Left lung (tissue), 10 donors: ENCODE measurements around the gene SHTN1. TPM values are rescaled to one million over a fixed set of nuclear protein-coding genes. Genes with fewer than 3 reads are reported as not detected.

ENCODE experiments used
- ATAC-seq: fragments of 200-7000 bp; cut with Tn5 transposase; one replicate; pipeline ENCODE4 v1.9.1; 2020; ENCODE audit warnings: moderate library complexity
- DNase-seq, 4 donors: peaks; one replicate each; pipeline ENCODE4 v3.0.0-alpha.2; 2013 to 2020
- H3K27ac ChIP-seq, 2 donors: fragments of 200-600 bp; sonication (generic) in 1 of 2; one replicate each; pipeline versions ENCODE4 v1.5.0 to v1.8.0; 2020 to 2021
- H3K27me3 ChIP-seq, 2 donors: fragments of 200-600 bp; sonication (generic) in 1 of 2; one replicate each; pipeline versions ENCODE4 v1.5.0 to v1.8.0; 2020 to 2021
- H3K36me3 ChIP-seq, 2 donors: fragments of 200-600 bp; sonication (generic) in 1 of 2; one replicate each; pipeline versions ENCODE4 v1.5.0 to v1.8.0; 2020 to 2021
- H3K4me1 ChIP-seq, 2 donors: fragments of 200-600 bp; one replicate each; pipeline ENCODE4 v1.8.0; 2021
- H3K4me3 ChIP-seq, 2 donors: fragments of 200-600 bp; sonication (generic) in 1 of 2; one replicate each; pipeline versions ENCODE4 v1.5.0 to v1.8.0; 2020 to 2021; ENCODE audit warnings: mild to moderate bottlenecking in 1 of 2
- H3K9me3 ChIP-seq, 2 donors: fragments of 200-600 bp; sonication (generic) in 1 of 2; one replicate each; pipeline versions ENCODE4 v1.5.0 to v1.8.0; 2020 to 2021
- CTCF ChIP-seq, 2 donors: fragments of 200-600 bp; sonication (generic) in 1 of 2; IDR thresholded peaks; one replicate each; pipeline versions ENCODE4 v1.5.0 to v1.8.0; 2021; ENCODE audit warnings: antibody characterized with exemption in 2 of 2
- intact Hi-C, 2 donors: fragments of 100-400 bp; cut with DNase I; formaldehyde crosslinking; loops; one replicate each; pipeline versions ENCODE4 v1.11.2 to v1.14.2; 2022
- polyA plus RNA-seq, 6 donors: library from polyadenylated mRNA; unstranded; fragments of 120-200 nt; gene quantifications; one replicate each; pipeline ENCODE4 v1.2.1, GENCODE V29; 2013; ENCODE audit not compliant: insufficient read length in 6 of 6
- total RNA-seq, 2 donors: library from RNA; stranded (reverse); fragmentation: NEBNext Ultra II Directional; extraction: Animal tissue kit (Norgen Biotek cat#: 25700); gene quantifications; one replicate each; pipeline ENCODE4 v1.2.1, GENCODE V29; 2021
- donor health status: DM: no; HTN: yes; CAD: no.
- donor health status: DM: no; HTN: no; CAD: no.

The SHTN1 gene
- total and polyA plus RNA-seq, 8 donors: 24.5 to 38.9 (median 29.3) TPM

- Histone ChIP-seq H3K27me3 (no peaks in the 10 kb centered on the region), H3K4me1 (no peaks in the 10 kb centered on the region), H3K4me3 (no peak overlapping the region), H3K27ac (no peak overlapping the region), H3K9me3 (no peaks in the 10 kb centered on the region), H3K36me3 (no peaks in the 10 kb centered on the region)
- TF ChIP-seq CTCF (IDR thresholded peaks at IDR 0.05): no peak
- no peak for ATAC-seq
- no peak for DNase-seq
- intact Hi-C loops: no loop called here
These were observed 26.1 kb downstream of the SHTN1 start for GRCh38 chr10:116978901-116979300.

GRCh38 chr10:116974456-116975005, 30.5 kb downstream of the SHTN1 start:
- Histone ChIP-seq H3K4me1 (no peaks in the 10 kb centered on the region), H3K27ac (no peak overlapping the region), H3K4me3 (no peak overlapping the region), H3K27me3 (no peaks in the 10 kb centered on the region), H3K36me3 (no peaks in the 10 kb centered on the region), H3K9me3 (no peaks in the 10 kb centered on the region)
- intact Hi-C loops: no loop called here
- no peak for ATAC-seq
- DNase-seq: peak in 1 of 4 donors; percentile 11
- TF ChIP-seq CTCF (IDR thresholded peaks at IDR 0.05): no peak

- H3K4me1 ChIP-seq: no peaks in the 10 kb centered on the region
- no peaks in the 10 kb centered on the region for H3K36me3 ChIP-seq
- ATAC-seq: no peak
- no peak for TF ChIP-seq CTCF (IDR thresholded peaks at IDR 0.05)
- H3K27ac ChIP-seq: no peak overlapping the region
- intact Hi-C loops: no loop called here
- DNase-seq: no peak
- no peaks in the 10 kb centered on the region for H3K9me3 ChIP-seq
- H3K4me3 ChIP-seq: no peak overlapping the region
- H3K27me3 ChIP-seq: no peaks in the 10 kb centered on the region
These were observed 31.0 kb downstream of the SHTN1 start for GRCh38 chr10:116973946-116974455.

GRCh38 chr10:116973371-116973905, 31.5 kb downstream of the SHTN1 start:
- Histone ChIP-seq H3K36me3 (no peaks in the 10 kb centered on the region), H3K4me3 (no peak overlapping the region), H3K9me3 (no peaks in the 10 kb centered on the region), H3K27ac (no peak overlapping the region), H3K4me1 (no peaks in the 10 kb centered on the region), H3K27me3 (no peaks in the 10 kb centered on the region)
- TF ChIP-seq CTCF (IDR thresholded peaks at IDR 0.05): no peak
- ATAC-seq: no peak
- intact Hi-C loops: no loop called here
- no peak for DNase-seq

- Histone ChIP-seq H3K27ac (no peak overlapping the region), H3K4me3 (no peak overlapping the region), H3K4me1 (no peaks in the 10 kb centered on the region), H3K27me3 (no peaks in the 10 kb centered on the region), H3K36me3 (no peaks in the 10 kb centered on the region), H3K9me3 (no peaks in the 10 kb centered on the region)
- intact Hi-C loops: no loop called here
- ATAC-seq (no peak), DNase-seq (peak in 1 of 4 donors; percentile 35)
- no peak for TF ChIP-seq CTCF (IDR thresholded peaks at IDR 0.05)
These were observed 32.9 kb downstream of the SHTN1 start for GRCh38 chr10:116972131-116972530.
